IMR-90 (cell line): ENCODE data around the gene FOXP1.

ENCODE experiments used
- BHLHE40 ChIP-seq: fragments of 150-350 bp; IDR thresholded peaks from 2 replicates; pipeline ENCODE4 v1.6.1; 2016; ENCODE audit warnings: mild to moderate bottlenecking, low read depth, low read length
- MAFK ChIP-seq: IDR thresholded peaks from 2 replicates; pipeline ENCODE4 v1.6.1; 2012; ENCODE audit warnings: low read depth, low read length, improper control_type of control experiment
- POLR2A ChIP-seq: IDR thresholded peaks from 2 replicates; pipeline ENCODE4 v1.6.1; 2012; ENCODE audit warnings: mild to moderate bottlenecking, low read depth, low read length
- RAD21 ChIP-seq: IDR thresholded peaks from 2 replicates; pipeline ENCODE4 v1.6.1; 2012; ENCODE audit warnings: low read length, improper control_type of control experiment
- RFX5 ChIP-seq: IDR thresholded peaks from 2 replicates; pipeline ENCODE4 v1.8.0; 2012; ENCODE audit warnings: low read depth, mild to moderate bottlenecking, low read length, moderate library complexity
- TF ChIP-seq, protein P1 (sequence below): conservative IDR thresholded peaks from 2 replicates; pipeline ENCODE4 v1.5.1; 2012; ENCODE audit warnings: mild to moderate bottlenecking, low read depth, low read length, improper control_type of control experiment

DNA sequence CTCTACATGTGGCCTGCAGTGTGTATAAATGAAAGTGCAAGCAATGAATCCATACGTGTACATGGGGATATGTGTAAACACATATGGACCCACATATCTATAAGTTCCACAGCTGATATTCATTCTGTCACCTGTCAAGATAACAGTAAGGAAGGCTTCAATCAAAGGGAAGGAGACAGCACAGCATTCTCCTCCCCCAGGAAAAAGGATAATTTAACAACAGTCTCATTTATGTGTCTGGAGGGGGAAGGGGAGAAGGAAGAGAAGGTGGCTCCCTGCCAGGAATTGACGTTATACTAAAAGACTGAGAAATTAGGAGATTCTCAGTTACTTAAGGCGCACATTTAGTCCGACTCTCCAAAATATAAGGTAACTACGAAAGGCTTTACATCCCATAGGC, 345.9 kb downstream of the FOXP1 start:
- TF ChIP-seq POLR2A (no peak), BHLHE40 (no peak), RAD21 (no peak), RFX5 (no peak), MAFK (no peak)
- TF ChIP-seq, protein P1, sequence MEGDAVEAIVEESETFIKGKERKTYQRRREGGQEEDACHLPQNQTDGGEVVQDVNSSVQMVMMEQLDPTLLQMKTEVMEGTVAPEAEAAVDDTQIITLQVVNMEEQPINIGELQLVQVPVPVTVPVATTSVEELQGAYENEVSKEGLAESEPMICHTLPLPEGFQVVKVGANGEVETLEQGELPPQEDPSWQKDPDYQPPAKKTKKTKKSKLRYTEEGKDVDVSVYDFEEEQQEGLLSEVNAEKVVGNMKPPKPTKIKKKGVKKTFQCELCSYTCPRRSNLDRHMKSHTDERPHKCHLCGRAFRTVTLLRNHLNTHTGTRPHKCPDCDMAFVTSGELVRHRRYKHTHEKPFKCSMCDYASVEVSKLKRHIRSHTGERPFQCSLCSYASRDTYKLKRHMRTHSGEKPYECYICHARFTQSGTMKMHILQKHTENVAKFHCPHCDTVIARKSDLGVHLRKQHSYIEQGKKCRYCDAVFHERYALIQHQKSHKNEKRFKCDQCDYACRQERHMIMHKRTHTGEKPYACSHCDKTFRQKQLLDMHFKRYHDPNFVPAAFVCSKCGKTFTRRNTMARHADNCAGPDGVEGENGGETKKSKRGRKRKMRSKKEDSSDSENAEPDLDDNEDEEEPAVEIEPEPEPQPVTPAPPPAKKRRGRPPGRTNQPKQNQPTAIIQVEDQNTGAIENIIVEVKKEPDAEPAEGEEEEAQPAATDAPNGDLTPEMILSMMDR = no peak
